ENCODE results near the gene ANXA9. TPM values are rescaled to one million over a fixed set of nuclear protein-coding genes. Genes with fewer than 3 reads are reported as not detected.

ANXA9 gene
- total RNA-seq, 1 donor from 2014 or later, result 1.2 TPM

GRCh38 chr1:151024540-151025146 is 42.6 kb downstream of the ANXA9 start:
- ATAC-seq, result peak; percentile 99
- intact Hi-C loops (cut with DNase I), result no loop called here
- no peak overlapping the region for H3K27ac ChIP-seq
- peaks cover 46% of the 10 kb centered on the region for H3K36me3 ChIP-seq
- peak; percentile 82 for DNase-seq
- H3K27me3 ChIP-seq, result no peaks in the 10 kb centered on the region
- H3K4me3 ChIP-seq, result no peak overlapping the region
- no peaks in the 10 kb centered on the region for H3K4me1 ChIP-seq
- peak; percentile 78 for TF ChIP-seq CTCF (IDR thresholded peaks at IDR 0.05)
- H3K9me3 ChIP-seq, result no peaks in the 10 kb centered on the region

DNA sequence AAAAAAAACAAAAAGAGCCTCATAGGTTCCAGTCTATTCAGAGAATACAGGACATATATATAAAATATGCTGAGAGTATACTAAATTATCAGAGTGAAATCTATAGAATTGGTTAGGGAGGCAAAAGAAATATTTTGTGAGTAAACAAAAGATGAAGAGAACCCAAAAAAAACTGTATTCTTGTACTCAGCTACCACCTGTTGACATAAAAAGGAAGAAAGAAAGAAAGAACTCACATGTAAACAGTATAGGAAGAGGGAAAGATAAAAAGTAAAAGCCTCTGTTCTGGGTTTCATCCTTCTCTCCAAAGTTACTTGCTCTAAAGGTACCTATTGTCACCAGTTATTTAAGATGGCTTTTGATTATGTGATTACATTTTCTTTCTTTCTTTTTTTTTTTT is 44.4 kb downstream of the ANXA9 start:
- H3K4me1 ChIP-seq, result no peaks in the 10 kb centered on the region
- intact Hi-C loops (cut with DNase I), result no loop called here
- no peaks in the 10 kb centered on the region for H3K27me3 ChIP-seq
- no peak for TF ChIP-seq CTCF (IDR thresholded peaks at IDR 0.05)
- no peak overlapping the region for H3K27ac ChIP-seq
- H3K36me3 ChIP-seq, result peaks cover 62% of the 10 kb centered on the region
- no peaks in the 10 kb centered on the region for H3K9me3 ChIP-seq
- ATAC-seq (no peak), DNase-seq (no peak)
- no peak overlapping the region for H3K4me3 ChIP-seq

DNA sequence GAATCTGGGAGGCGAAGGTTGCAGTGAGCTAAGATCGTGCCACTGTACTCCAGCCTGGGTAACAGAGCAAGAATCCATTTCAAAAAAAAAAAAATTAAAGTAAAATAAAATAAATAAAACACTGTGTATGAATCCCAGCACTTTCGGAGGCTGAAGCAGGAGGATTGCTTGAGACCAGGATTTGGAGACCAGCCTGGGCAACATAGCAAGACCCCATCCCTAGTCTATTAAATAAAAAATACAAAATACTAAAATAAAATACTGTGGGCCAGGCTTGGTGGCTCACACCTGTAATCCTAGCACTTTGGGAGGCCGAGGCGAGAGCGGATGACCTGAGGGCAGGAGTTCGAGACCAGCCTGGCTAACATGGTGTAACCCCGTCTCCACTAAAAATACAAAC is 50.1 kb downstream of the ANXA9 start:
- ATAC-seq, result no peak
- H3K9me3 ChIP-seq, result no peaks in the 10 kb centered on the region
- no peak overlapping the region for H3K4me3 ChIP-seq
- no peak for TF ChIP-seq CTCF (IDR thresholded peaks at IDR 0.05)
- H3K4me1 ChIP-seq, result no peaks in the 10 kb centered on the region
- no peak overlapping the region for H3K27ac ChIP-seq
- DNase-seq, result no peak
- H3K27me3 ChIP-seq, result no peaks in the 10 kb centered on the region
- intact Hi-C loops (cut with DNase I), result no loop called here
- H3K36me3 ChIP-seq, result peaks cover 75% of the 10 kb centered on the region

DNA sequence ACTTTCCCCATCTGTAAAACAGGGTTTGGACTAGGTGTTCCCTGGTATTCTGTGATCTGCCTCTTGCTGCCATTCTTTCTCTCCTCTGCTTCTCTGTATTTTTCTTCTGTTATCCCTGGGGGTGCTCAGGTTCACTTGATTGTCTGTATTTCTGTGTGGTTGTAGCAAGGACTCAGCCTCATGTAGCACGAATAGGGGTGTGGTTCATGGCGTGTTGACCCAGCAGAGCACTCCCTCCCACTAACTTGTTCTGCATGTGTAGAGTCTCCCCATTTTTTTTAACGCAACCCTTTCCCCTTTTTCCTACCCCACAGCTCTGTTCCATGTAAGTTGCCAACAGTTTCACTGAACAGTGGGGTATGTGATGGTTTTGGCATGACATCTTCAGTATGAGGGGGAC is 53.1 kb downstream of the ANXA9 start:
- no peak overlapping the region for H3K27ac ChIP-seq
- peaks cover 46% of the 10 kb centered on the region for H3K36me3 ChIP-seq
- no peak overlapping the region for H3K4me3 ChIP-seq
- H3K27me3 ChIP-seq, result no peaks in the 10 kb centered on the region
- no peak for ATAC-seq
- no peak for DNase-seq
- no peak for TF ChIP-seq CTCF (IDR thresholded peaks at IDR 0.05)
- no peaks in the 10 kb centered on the region for H3K4me1 ChIP-seq
- intact Hi-C loops (cut with DNase I), result no loop called here
- no peaks in the 10 kb centered on the region for H3K9me3 ChIP-seq

DNA sequence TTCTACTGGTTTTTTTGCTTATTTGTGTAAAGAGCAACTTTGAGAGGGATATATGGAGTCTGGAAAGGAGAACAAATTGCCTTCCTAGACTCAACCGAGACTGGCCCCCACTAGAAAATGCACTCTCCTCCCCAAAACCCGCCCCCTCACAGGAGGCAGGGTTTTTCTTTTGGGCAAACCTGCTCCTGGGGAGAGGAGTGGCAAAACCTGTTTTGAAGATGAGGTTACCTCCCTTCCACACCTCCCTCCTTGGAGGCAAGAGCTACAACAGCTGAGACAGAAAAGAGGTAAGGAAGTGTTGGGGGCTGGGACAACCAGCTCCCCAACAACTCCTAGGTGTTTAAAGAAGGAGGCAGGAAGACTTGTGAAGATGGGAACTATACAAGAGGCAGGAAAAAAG is 54.3 kb downstream of the ANXA9 start, which contains the start of gene BNIPL:
Gene BNIPL (plus strand): TSS at position 231 of the 400 bp plus-strand sequence. CDS start 140 bp downstream, at position 371.
- Histone ChIP-seq H3K27ac (peak within 1 kb of the TSS; percentile 42), H3K27me3 (no peaks in the 10 kb centered on the region), H3K9me3 (no peaks in the 10 kb centered on the region), H3K4me3 (no peak within 1 kb of the TSS), H3K36me3 (peaks cover 35% of the 10 kb centered on the region), H3K4me1 (no peaks in the 10 kb centered on the region)
- no peak for TF ChIP-seq CTCF (IDR thresholded peaks at IDR 0.05)
- intact Hi-C loops (cut with DNase I), result no loop called here
- DNase-seq, result no peak
- peak; percentile 88 for ATAC-seq

GRCh38 chr1:151037032-151037431 is 54.9 kb downstream of the ANXA9 start:
- ATAC-seq, result no peak
- no peak overlapping the region for H3K4me3 ChIP-seq

More at GRCh38 chr1:151037032-151037431, 54.9 kb downstream of the ANXA9 start:
- Histone ChIP-seq H3K27me3 (no peaks in the 10 kb centered on the region), H3K4me1 (no peaks in the 10 kb centered on the region), H3K36me3 (peaks cover 29% of the 10 kb centered on the region), H3K9me3 (no peaks in the 10 kb centered on the region), H3K27ac (peak overlapping the region; percentile 42)
- no peak for TF ChIP-seq CTCF (IDR thresholded peaks at IDR 0.05)
- DNase-seq, result no peak
- intact Hi-C loops (cut with DNase I), result no loop called here

All from upper lobe of right lung (tissue), 1 donor.